HG03558 (cell line): ENCODE data around the gene GPR89A.
"Not testable (repeated sequence)": the region's sequence is repeated elsewhere in the genome, so short reads cannot be mapped to it uniquely, and the experiment has no call there.

ENCODE experiments used
- ATAC-seq: cut with Tn5 transposase; IDR thresholded peaks from one replicate; pipeline ENCODE4 v1.9.1; 2021; ENCODE audit warnings: moderate number of reproducible peaks; ENCODE audit not compliant: unreplicated experiment; ENCODE audit errors: extremely low read depth

GPR89A gene

GRCh38 chr1:145714524-145715111 lies 106.8 kb downstream of the GPR89A start:
- ATAC-seq, result no peak

GRCh38 chr1:145716641-145717345 lies 109.0 kb downstream of the GPR89A start:
- no peak for ATAC-seq

GRCh38 chr1:145717833-145718232 lies 110.0 kb downstream of the GPR89A start:
- no peak for ATAC-seq

GRCh38 chr1:145718465-145718864 lies 110.7 kb downstream of the GPR89A start:
- ATAC-seq, result not testable (repeated sequence)

- ATAC-seq, result no peak
Observed at GRCh38 chr1:145719230-145720079, 111.7 kb downstream of the GPR89A start, which contains the start of gene CD160. CD160 (plus strand) TSS chr1:145719499; CDS start chr1:145728328, 8,829 bp downstream.
